MM.1S (cell line): ENCODE measurements around the gene LHPP.

ENCODE experiments used
- DNase-seq: peaks from one replicate; pipeline ENCODE4 v3.0.0-alpha.2; 2015
- H2AFZ ChIP-seq: fragments of 300-600 bp; sonication (generic); 2 replicates; pipeline ENCODE4 v1.6.0; 2016; ENCODE audit warnings: antibody characterized with exemption, low read length
- H3F3A ChIP-seq: fragments of 300-600 bp; sonication (generic); 2 replicates; pipeline ENCODE4 v1.6.1; 2016; ENCODE audit warnings: mild to moderate bottlenecking, antibody characterized with exemption, low read length, moderate library complexity, mixed read lengths; ENCODE audit not compliant: insufficient read depth
- H3K27ac ChIP-seq: fragments of 300-600 bp; sonication (generic); 2 replicates; pipeline ENCODE4 v1.5.1; 2016; ENCODE audit warnings: mild to moderate bottlenecking, low read length
- H3K27me3 ChIP-seq: fragments of 300-600 bp; sonication (generic); replicated peaks from 2 replicates; pipeline ENCODE4 v1.6.0; 2016; ENCODE audit warnings: low read length; ENCODE audit not compliant: insufficient read depth
- H3K36me3 ChIP-seq: fragments of 300-600 bp; sonication (generic); replicated peaks from 2 replicates; pipeline ENCODE4 v1.6.1; 2016; ENCODE audit warnings: mild to moderate bottlenecking, low read length, mixed read lengths; ENCODE audit not compliant: insufficient read depth
- H3K4me1 ChIP-seq: fragments of 300-600 bp; sonication (generic); 2 replicates; pipeline ENCODE4 v1.6.1; 2016; ENCODE audit warnings: low read length, mixed read lengths
- H3K4me2 ChIP-seq: fragments of 300-600 bp; sonication (generic); 2 replicates; pipeline ENCODE4 v1.6.0; 2016; ENCODE audit warnings: low read depth, low read length
- H3K4me3 ChIP-seq: fragments of 300-600 bp; sonication (generic); 2 replicates; pipeline ENCODE4 v1.5.1; 2016; ENCODE audit warnings: low read length, mixed read lengths
- H3K79me2 ChIP-seq: fragments of 300-600 bp; sonication (generic); 2 replicates; pipeline ENCODE4 v1.6.1; 2016; ENCODE audit warnings: mixed run types, low read length, mixed read lengths
- H3K9ac ChIP-seq: fragments of 300-600 bp; sonication (generic); 2 replicates; pipeline ENCODE4 v1.6.1; 2016; ENCODE audit warnings: low read length, mixed read lengths
- H3K9me2 ChIP-seq: fragments of 300-600 bp; sonication (generic); replicated peaks from 2 replicates; pipeline ENCODE4 v1.6.1; 2016; ENCODE audit warnings: mild to moderate bottlenecking, low read length, mixed read lengths; ENCODE audit not compliant: insufficient read depth
- H3K9me3 ChIP-seq: fragments of 300-600 bp; sonication (generic); replicated peaks from 2 replicates; pipeline ENCODE4 v1.6.1; 2016; ENCODE audit warnings: mild to moderate bottlenecking, low read length, mixed read lengths; ENCODE audit not compliant: insufficient read depth
- H4K20me1 ChIP-seq: fragments of 300-600 bp; sonication (generic); 2 replicates; pipeline ENCODE4 v1.6.1; 2016; ENCODE audit warnings: mild to moderate bottlenecking, low read length, moderate library complexity, mixed read lengths; ENCODE audit not compliant: insufficient read depth
- CTCF ChIP-seq: fragments of 300-600 bp; sonication (generic); IDR thresholded peaks from 2 replicates; pipeline ENCODE4 v1.5.1; 2016; ENCODE audit warnings: antibody characterized with exemption, low read length, mixed read lengths
- EZH2 ChIP-seq: fragments of 300-600 bp; sonication (generic); optimal IDR thresholded peaks from 2 replicates; pipeline ENCODE3; 2017; ENCODE audit warnings: low read depth, mild to moderate bottlenecking, antibody characterized with exemption, low read length, mixed read lengths
- EZH2phosphoT487 ChIP-seq: fragments of 300-600 bp; sonication (generic); IDR thresholded peaks from 2 replicates; pipeline ENCODE4 v1.6.1; 2018; ENCODE audit warnings: antibody characterized with exemption, low read length

LHPP gene

GRCh38 chr10:124544711-124545110 is 83.1 kb downstream of the LHPP start:
- H3K4me3 ChIP-seq: no peak overlapping the region
- H3K9ac ChIP-seq: no peak overlapping the region
- H3K79me2 ChIP-seq: no peaks in the 10 kb centered on the region
- no peak for DNase-seq
- no peak overlapping the region for H3K4me2 ChIP-seq
- H3K36me3 ChIP-seq: no peaks in the 10 kb centered on the region
- H3K9me2 ChIP-seq: no peaks in the 10 kb centered on the region
- H3K4me1 ChIP-seq: no peaks in the 10 kb centered on the region
- no peaks in the 10 kb centered on the region for H4K20me1 ChIP-seq
- H3F3A ChIP-seq: no peaks in the 10 kb centered on the region
- 0 out of 2 replicates have a peak, but pooled peaks cover 3% of the 10 kb centered on the region for H3K27me3 ChIP-seq
- no peaks in the 10 kb centered on the region for H3K9me3 ChIP-seq
- TF ChIP-seq EZH2 (no peak), CTCF (no peak)
- no peak overlapping the region for H2AFZ ChIP-seq
- H3K27ac ChIP-seq: no peak overlapping the region

- no peak overlapping the region for H3K4me2 ChIP-seq
- no peak overlapping the region for H2AFZ ChIP-seq
- no peaks in the 10 kb centered on the region for H3K36me3 ChIP-seq
Measured at GRCh38 chr10:124545351-124546054, 83.9 kb downstream of the LHPP start.

GRCh38 chr10:124546055-124546369 is 84.4 kb downstream of the LHPP start:
- Histone ChIP-seq H3K9me2 (no peaks in the 10 kb centered on the region), H3K9me3 (no peaks in the 10 kb centered on the region), H3K27ac (no peak overlapping the region), H3K27me3 (no peaks in the 10 kb centered on the region), H3K9ac (no peak overlapping the region), H3K4me2 (no peak overlapping the region), H4K20me1 (no peaks in the 10 kb centered on the region), H2AFZ (no peak overlapping the region), H3K4me3 (no peak overlapping the region), H3K79me2 (no peaks in the 10 kb centered on the region), H3F3A (no peaks in the 10 kb centered on the region), H3K4me1 (no peaks in the 10 kb centered on the region), H3K36me3 (no peaks in the 10 kb centered on the region)
- no peak for TF ChIP-seq EZH2phosphoT487
- TF ChIP-seq EZH2: no peak
- no peak for TF ChIP-seq CTCF
- DNase-seq: no peak

More at GRCh38 chr10:124545351-124546054, 83.9 kb downstream of the LHPP start:
- Histone ChIP-seq H3K27me3 (0 out of 2 replicates have a peak, but pooled peaks cover 1% of the 10 kb centered on the region), H3K27ac (no peak overlapping the region), H3F3A (no peaks in the 10 kb centered on the region), H4K20me1 (no peaks in the 10 kb centered on the region), H3K4me3 (no peak overlapping the region), H3K4me1 (no peaks in the 10 kb centered on the region), H3K9me2 (no peaks in the 10 kb centered on the region), H3K9ac (no peak overlapping the region), H3K79me2 (no peaks in the 10 kb centered on the region), H3K9me3 (no peaks in the 10 kb centered on the region)
- no peak for TF ChIP-seq EZH2phosphoT487
- no peak for TF ChIP-seq CTCF
- no peak for TF ChIP-seq EZH2
- no peak for DNase-seq
